Ovary (tissue), 9 donors: ENCODE results near the gene XPO6. TPM values are rescaled to one million over a fixed set of nuclear protein-coding genes. Genes with fewer than 3 reads are reported as not detected.

Experiments used
- DNase-seq, 5 donors: peaks; one replicate each; pipeline ENCODE4 v3.0.0-alpha.2; 2019 to 2020
- H3K27ac ChIP-seq, 2 donors: fragments of 200-600 bp; one replicate each; pipeline versions ENCODE4 v1.5.1 to v1.8.0; 2019 to 2022
- H3K27me3 ChIP-seq: fragments of 200-600 bp; one replicate; pipeline ENCODE4 v1.8.0; 2022
- H3K36me3 ChIP-seq: fragments of 200-600 bp; sonication (generic); one replicate; pipeline ENCODE4 v1.5.1; 2019
- H3K4me1 ChIP-seq: one replicate; pipeline ENCODE4 v1.8.1; 2013; ENCODE audit warnings: mild to moderate bottlenecking, moderate library complexity; ENCODE audit not compliant: insufficient read depth
- H3K4me3 ChIP-seq: fragments of 200-600 bp; sonication (generic); one replicate; pipeline ENCODE4 v1.5.1; 2017
- H3K9me3 ChIP-seq, 2 donors: fragments of 200-600 bp in 1 of 2; sonication (generic) in 1 of 2; one replicate each; pipeline versions ENCODE4 v1.5.1 to v1.8.1; 2013 to 2019; ENCODE audit warnings: mild to moderate bottlenecking in 1 of 2, moderate library complexity in 1 of 2
- EP300 ChIP-seq: sonication (generic); formaldehyde crosslinking; IDR thresholded peaks from one replicate; pipeline ENCODE4 v1.6.1; 2017; ENCODE audit warnings: antibody characterized with exemption
- POLR2A ChIP-seq: fragments of 450-650 bp; IDR thresholded peaks from one replicate; pipeline ENCODE4 v1.6.1; 2017; ENCODE audit warnings: antibody characterized with exemption, mild to moderate bottlenecking, moderate library complexity
- WGBS, 3 donors: extraction: QIAGEN DNeasy Blood & Tissue Kit in 1 of 3; methylation state at CpG; one replicate each; pipeline versions ENCODE4 v1.1.5 to v1.1.7; 2013 to 2017; 5-methylcytosine and 5-hydroxymethylcytosine counted together
- intact Hi-C, 4 donors: fragments of 100-400 bp; cut with DNase I; formaldehyde crosslinking; loops; one replicate each; pipeline versions ENCODE4 v1.11.0 to v1.15.1; 2022 to 2023
- polyA plus RNA-seq, 2 donors: library from polyadenylated mRNA; stranded (reverse); fragments of 200-250 nt in 1 of 2; fragments of 350-450 nt in 1 of 2; fragmentation: Illumina TruSeq in 1 of 2; extraction: RNeasy Lipid Tissue Mini Kit (QIAGEN cat#74804) in 1 of 2; gene quantifications; one replicate each; pipeline ENCODE4 v1.2.3, GENCODE V29; 2013 to 2014
- total RNA-seq, 7 donors: library from RNA; depleted of rRNA in 2 of 7; stranded (reverse); fragments of >200 nt in 2 of 7; fragmentation: NEBNext Ultra II Directional in 3 of 7; extraction: Animal tissue kit (Norgen Biotek cat#: 25700) in 3 of 7; gene quantifications; one replicate each; pipeline versions ENCODE4 v1.1.0 to v1.2.4, GENCODE V29; 2016 to 2023
- TF ChIP-seq, protein P1 (sequence below), 3 donors: fragments of 450-650 bp in 2 of 3; fragments of 200-600 bp in 1 of 3; IDR thresholded peaks; one replicate each; pipeline versions ENCODE4 v1.5.1 to v1.8.0; 2016 to 2022; ENCODE audit warnings: antibody characterized with exemption in 3 of 3, mild to moderate bottlenecking in 1 of 3
- donor health status: DM: no; HTN: no; CAD: no; lungs with moderate emphysema.
- donor health status: DM: no; HTN: no; CAD: no.
- donor health status: Bipolar disorder and iron deficiency.
- donor health status: DM: yes; HTN: yes; CAD: no.
- donor health status: DM: no; HTN: no; CAD: no.
- donor health status: DM: yes; HTN: yes; CAD: no.

The XPO6 gene
- total and polyA plus RNA-seq, 9 donors, result 30.3 to 98.2 (median 65.0) TPM

DNA sequence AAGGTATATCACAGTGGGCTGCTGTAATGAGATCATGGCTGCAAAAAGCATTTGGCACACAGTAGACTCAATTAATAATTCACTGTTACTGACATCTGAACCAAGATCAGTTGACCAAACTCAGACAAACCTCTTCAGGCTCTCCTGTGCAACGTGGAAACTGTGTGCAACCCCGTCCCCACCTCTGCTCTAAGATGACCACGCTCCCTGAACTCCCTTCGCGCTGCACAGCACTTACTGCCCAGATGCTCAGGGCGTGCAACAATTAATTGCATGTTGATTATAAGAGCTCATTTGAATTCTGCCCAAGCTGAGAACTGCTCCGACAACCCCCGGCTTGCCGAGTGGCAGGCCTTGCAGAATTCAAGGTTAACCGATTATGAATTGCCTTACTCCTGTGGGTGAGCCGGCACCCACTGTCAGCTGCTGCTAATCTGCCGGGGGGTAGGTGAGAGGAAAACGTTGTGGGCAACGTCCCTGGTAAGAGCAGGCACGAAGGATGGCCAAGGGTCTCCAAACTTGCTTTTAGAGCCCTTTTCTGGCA is 147.0 kb downstream of the XPO6 start:
- 25 to 54% (median 29%) methylated on average over 15 of the region's 15 CpGs for WGBS, 3 donors
- intact Hi-C loops, result loop anchor here in 1 of 4 donors (10.0 kb wide), 1 partner anchor 60 kb away; no protein-coding TSS in a partner anchor
- Histone ChIP-seq H3K36me3 (no peaks in the 10 kb centered on the region), H3K9me3 (no peaks in the 10 kb centered on the region), H3K27ac (no peak overlapping the region), H3K4me1 (no peaks in the 10 kb centered on the region), H3K4me3 (no peak overlapping the region), H3K27me3 (no peaks in the 10 kb centered on the region)
- TF ChIP-seq, protein P1, sequence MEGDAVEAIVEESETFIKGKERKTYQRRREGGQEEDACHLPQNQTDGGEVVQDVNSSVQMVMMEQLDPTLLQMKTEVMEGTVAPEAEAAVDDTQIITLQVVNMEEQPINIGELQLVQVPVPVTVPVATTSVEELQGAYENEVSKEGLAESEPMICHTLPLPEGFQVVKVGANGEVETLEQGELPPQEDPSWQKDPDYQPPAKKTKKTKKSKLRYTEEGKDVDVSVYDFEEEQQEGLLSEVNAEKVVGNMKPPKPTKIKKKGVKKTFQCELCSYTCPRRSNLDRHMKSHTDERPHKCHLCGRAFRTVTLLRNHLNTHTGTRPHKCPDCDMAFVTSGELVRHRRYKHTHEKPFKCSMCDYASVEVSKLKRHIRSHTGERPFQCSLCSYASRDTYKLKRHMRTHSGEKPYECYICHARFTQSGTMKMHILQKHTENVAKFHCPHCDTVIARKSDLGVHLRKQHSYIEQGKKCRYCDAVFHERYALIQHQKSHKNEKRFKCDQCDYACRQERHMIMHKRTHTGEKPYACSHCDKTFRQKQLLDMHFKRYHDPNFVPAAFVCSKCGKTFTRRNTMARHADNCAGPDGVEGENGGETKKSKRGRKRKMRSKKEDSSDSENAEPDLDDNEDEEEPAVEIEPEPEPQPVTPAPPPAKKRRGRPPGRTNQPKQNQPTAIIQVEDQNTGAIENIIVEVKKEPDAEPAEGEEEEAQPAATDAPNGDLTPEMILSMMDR (IDR thresholded peaks at IDR 0.05), result no peak
- TF ChIP-seq POLR2A (no peak), EP300 (no peak)
- DNase-seq, result no peak

DNA sequence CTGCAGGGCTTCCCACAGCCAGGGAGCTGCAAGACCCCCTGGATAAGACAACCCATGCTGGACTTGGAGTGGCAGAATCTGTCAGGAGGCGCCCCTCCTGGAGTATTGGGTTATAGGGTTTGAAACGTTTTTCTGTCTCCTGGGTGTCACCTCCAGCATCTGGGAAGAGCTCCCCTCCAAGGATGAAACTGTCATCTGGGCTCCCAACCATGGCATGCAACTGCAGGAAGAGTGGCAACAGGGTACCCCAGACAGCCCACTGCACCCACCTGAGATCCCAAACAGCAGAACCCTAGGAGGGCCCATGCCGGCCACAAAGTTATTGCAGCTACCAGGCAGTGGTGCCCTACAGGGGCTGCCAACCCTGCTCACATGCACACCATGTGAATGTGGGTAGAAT is 147.6 kb downstream of the XPO6 start:
- no peaks in the 10 kb centered on the region for H3K27me3 ChIP-seq
- H3K27ac ChIP-seq, result no peak overlapping the region
- intact Hi-C loops, result loop anchor here in 1 of 4 donors (10.0 kb wide), 1 partner anchor 59 kb away; no protein-coding TSS in a partner anchor

DNA sequence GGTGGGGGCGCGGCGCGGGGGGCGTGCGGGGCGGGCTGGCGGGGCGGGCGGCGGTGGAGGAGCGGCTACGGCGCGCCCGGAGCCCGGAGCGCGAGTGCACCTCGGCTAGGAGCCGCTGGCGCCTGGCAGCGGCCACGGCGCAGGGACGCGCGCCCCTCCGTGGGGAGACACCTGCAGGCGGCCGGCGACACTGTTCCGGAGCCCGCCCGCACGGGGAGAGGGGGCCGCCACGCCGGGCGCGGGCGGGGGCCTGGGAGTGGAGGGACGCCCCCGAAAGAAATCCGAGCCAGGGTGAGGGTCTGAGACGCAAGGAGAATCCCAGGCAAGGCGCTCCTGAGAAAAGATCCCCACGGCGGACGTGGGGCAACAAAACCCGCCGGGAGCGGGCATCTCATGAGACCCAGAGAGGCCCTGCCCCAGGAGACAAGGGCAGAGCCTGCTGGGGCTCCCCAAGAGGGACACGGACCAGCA is 148.1 kb downstream of the XPO6 start, which contains the start of gene GSG1L:
TSS of gene GSG1L (minus strand) at position 124 of the 471 bp plus-strand sequence. CDS start 290 bp downstream, outside the sequence.
- Histone ChIP-seq H3K27ac (no peak within 1 kb of the TSS), H3K9me3 (no peaks in the 10 kb centered on the region), H3K27me3 (no peaks in the 10 kb centered on the region), H3K4me3 (no peak within 1 kb of the TSS), H3K36me3 (no peaks in the 10 kb centered on the region), H3K4me1 (no peaks in the 10 kb centered on the region)
- TF ChIP-seq, protein P1 (IDR thresholded peaks at IDR 0.05), result no peak
- no peak for TF ChIP-seq POLR2A
- TF ChIP-seq EP300, result no peak
- intact Hi-C loops, result loop anchor here in 1 of 4 donors (10.0 kb wide), 1 partner anchor 59 kb away; no protein-coding TSS in a partner anchor
- no peak for DNase-seq
- WGBS, 3 donors, result 1 to 2% (median 2%) methylated on average over 11 to 54 of the region's 54 CpGs

More for the DNA sequence above, 147.6 kb downstream of the XPO6 start:
- Histone ChIP-seq H3K36me3 (no peaks in the 10 kb centered on the region), H3K4me1 (no peaks in the 10 kb centered on the region), H3K9me3 (no peaks in the 10 kb centered on the region), H3K4me3 (no peak overlapping the region)
- TF ChIP-seq EP300 (no peak), POLR2A (no peak)
- TF ChIP-seq, protein P1 (IDR thresholded peaks at IDR 0.05), result no peak
- WGBS, 3 donors, result 34 to 59% (median 40%) methylated on average over 2 to 3 of the region's 3 CpGs
- no peak for DNase-seq

DNA sequence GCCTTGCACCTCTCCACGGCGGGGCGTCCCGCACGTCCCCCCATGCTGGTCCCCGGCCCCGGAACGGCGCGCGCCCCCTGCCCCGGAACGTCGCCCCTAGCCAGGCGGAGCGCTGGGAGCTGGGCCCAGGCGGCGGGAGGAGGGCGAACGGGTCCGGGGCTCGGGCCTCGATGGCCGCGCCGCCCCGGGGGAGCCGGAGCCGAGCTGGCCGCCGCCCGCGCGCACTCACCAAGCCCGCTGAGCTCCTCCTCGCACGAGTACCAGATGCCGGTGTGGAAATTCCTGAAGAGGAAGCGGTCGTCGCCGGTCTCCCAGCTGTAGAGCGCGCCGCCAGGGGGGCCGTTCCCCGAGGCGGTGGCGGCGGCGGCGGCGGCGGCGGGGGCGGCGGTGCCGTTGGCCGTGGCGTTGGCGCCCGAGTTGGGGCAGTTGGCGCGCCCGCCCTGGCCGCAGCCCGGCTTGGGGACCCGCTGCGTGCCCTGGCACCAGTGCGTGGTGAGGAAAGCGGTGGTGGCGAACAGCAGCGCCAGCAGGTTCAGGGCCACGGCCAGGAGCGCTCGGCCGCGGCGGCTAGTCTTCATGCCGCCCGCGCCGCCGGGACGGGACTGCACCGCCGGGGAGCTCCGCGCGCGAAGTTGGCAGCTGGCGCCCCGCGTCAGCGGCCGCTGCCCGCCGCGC is 148.8 kb downstream of the XPO6 start:
- H3K27ac ChIP-seq, result no peak overlapping the region
- H3K4me1 ChIP-seq, result no peaks in the 10 kb centered on the region
- H3K4me3 ChIP-seq, result no peak overlapping the region
- no peaks in the 10 kb centered on the region for H3K9me3 ChIP-seq
- H3K27me3 ChIP-seq, result no peaks in the 10 kb centered on the region
- no peaks in the 10 kb centered on the region for H3K36me3 ChIP-seq
- DNase-seq, result no peak
- intact Hi-C loops, result loop anchor here in 1 of 4 donors (10.0 kb wide), 1 partner anchor 58 kb away; no protein-coding TSS in a partner anchor
- WGBS, 3 donors, result 0% methylated on average over 13 to 99 of the region's 99 CpGs
- no peak for TF ChIP-seq POLR2A
- TF ChIP-seq, protein P1 (IDR thresholded peaks at IDR 0.05), result no peak
- no peak for TF ChIP-seq EP300
